ENCODE measurements around the gene IL17C. TPM values are rescaled to one million over a fixed set of nuclear protein-coding genes. Genes with fewer than 3 reads are reported as not detected.

Gene IL17C
- total and polyA plus RNA-seq, 2 of the 8 experiments (the other 6 are each of a cell fraction or from before 2014, with no cell fraction given) = 1.1 to 1.9 TPM

GRCh38 chr16:88653101-88653500 lies 14.7 kb downstream of the IL17C start:
- H3K14ac ChIP-seq (ENCODE audit: insufficient read length) = no peak overlapping the region
- H3K18ac ChIP-seq (ENCODE audit: extremely low read depth, low read length) = no peak overlapping the region
- 85% methylated on average over 13 of the region's 13 CpGs; no CpG with 5 or more reads in 1 of the 2 experiments for WGBS, 2 experiments (ENCODE audit: extremely low coverage in 1 of 2, insufficient coverage in 1 of 2, insufficient read length in 1 of 2, insufficient replicate concordance in 2 of 2, low coverage in 1 of 2, low lambda C conversion rate in 2 of 2, missing lambda C conversion rate in 1 of 2)
- TF ChIP-seq NRF1 (IDR thresholded peaks at IDR 0.05; ENCODE audit: low read depth, low read length) (no peak), EP300 (IDR thresholded peaks at IDR 0.05; ENCODE audit: borderline replicate concordance in 1 of 2, low read depth in 2 of 2, low read length in 2 of 2) (no peak), KDM1A (IDR thresholded peaks at IDR 0.05; ENCODE audit: borderline replicate concordance, low read length) (no peak), CHD2 (IDR thresholded peaks at IDR 0.05; ENCODE audit: low read length) (no peak), SIX5 (IDR thresholded peaks at IDR 0.05; ENCODE audit: low read depth, low read length) (no peak), NANOG (IDR thresholded peaks at IDR 0.05; ENCODE audit: insufficient read depth, low read depth, low read length, poor library complexity, severe bottlenecking) (no peak), SP1 (IDR thresholded peaks at IDR 0.05; ENCODE audit: low read depth, low read length) (no peak), POLR2A (IDR thresholded peaks at IDR 0.05; ENCODE audit: control extremely low read depth in 1 of 2, low read depth in 2 of 2, low read length in 2 of 2) (no peak), RXRA (IDR thresholded peaks at IDR 0.05; ENCODE audit: insufficient read depth, low read depth, low read length) (no peak)
- TF ChIP-seq, protein P1, sequence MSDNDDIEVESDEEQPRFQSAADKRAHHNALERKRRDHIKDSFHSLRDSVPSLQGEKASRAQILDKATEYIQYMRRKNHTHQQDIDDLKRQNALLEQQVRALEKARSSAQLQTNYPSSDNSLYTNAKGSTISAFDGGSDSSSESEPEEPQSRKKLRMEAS (IDR thresholded peaks at IDR 0.05) = no peak

More at GRCh38 chr16:88653101-88653500, 14.7 kb downstream of the IL17C start:
- Histone ChIP-seq H3K4me2 (ENCODE audit: insufficient read depth in 1 of 2, low read depth in 2 of 2, low read length in 2 of 2) (no peak overlapping the region), H2AK5ac (ENCODE audit: low read depth, low read length) (no peak overlapping the region), H3K4me1 (replicated peaks in 1 of 4; ENCODE audit: control insufficient read depth in 3 of 4, insufficient read depth in 4 of 4, low read length in 3 of 4) (peaks cover 0 to 11% (median 7%) of the 10 kb centered on the region in 4 experiments; a peak in 5 of 7 replicates), H2BK120ac (replicated peaks; ENCODE audit: low read depth, low read length) (no peak overlapping the region), H4K91ac (replicated peaks; ENCODE audit: insufficient read length, low read length) (no peak overlapping the region), H3K79me2 (ENCODE audit: control insufficient read depth in 1 of 2, insufficient read depth in 2 of 2, low read length in 2 of 2) (no peaks in the 10 kb centered on the region; a peak in 1 of 4 replicates), H4K8ac (ENCODE audit: extremely low read depth, insufficient read depth, low read length) (no peak overlapping the region), H4K5ac (ENCODE audit: insufficient read length, low read depth, low read length) (no peak overlapping the region), H3K4me3 (ENCODE audit: extremely low read depth in 1 of 4, insufficient read depth in 2 of 4, low read depth in 3 of 4, low read length in 4 of 4) (no peak overlapping the region), H2BK20ac (ENCODE audit: low read length) (no peak overlapping the region), H2AFZ (ENCODE audit: low read length) (no peak overlapping the region), H3K9me3 (ENCODE audit: insufficient read depth in 2 of 2, low read depth in 1 of 2, low read length in 1 of 2) (no peaks in the 10 kb centered on the region), H3K56ac (replicated peaks; ENCODE audit: insufficient read length, low read depth, low read length) (no peak overlapping the region), H3K9ac (replicated peaks in 1 of 4; ENCODE audit: extremely low read depth in 1 of 4, low read depth in 3 of 4, low read length in 3 of 4) (no peak overlapping the region), H2BK15ac (ENCODE audit: low read length) (no peak overlapping the region), H2BK5ac (ENCODE audit: low read depth, low read length) (no peak overlapping the region), H3K23me2 (ENCODE audit: low read depth, low read length) (peaks cover 10% of the 10 kb centered on the region; the same call in 1 of the 2 replicates), H3K4ac (replicated peaks; ENCODE audit: insufficient read length, low read depth, low read length) (no peak overlapping the region), H4K20me1 (replicated peaks in 1 of 2; ENCODE audit: control insufficient read depth in 1 of 2, insufficient read depth in 2 of 2, low read length in 2 of 2) (peaks cover 0 to 34% of the 10 kb centered on the region in 2 experiments), H3K36me3 (ENCODE audit: control insufficient read depth in 2 of 4, insufficient read depth in 4 of 4, low read length in 3 of 4) (peaks cover 3 to 29% (median 4%) of the 10 kb centered on the region in 4 experiments; a peak in 7 of 8 replicates), H3K27me3 (replicated peaks in 1 of 4; ENCODE audit: control insufficient read depth in 3 of 4, extremely low read depth in 1 of 4, insufficient read depth in 3 of 4, low read length in 3 of 4) (no peaks in the 10 kb centered on the region), H3K79me1 (ENCODE audit: low read depth, low read length) (peaks cover 6% of the 10 kb centered on the region), H3K23ac (ENCODE audit: insufficient read length) (no peak overlapping the region), H3K27ac (ENCODE audit: low read depth, low read length) (no peak overlapping the region), H2BK12ac (ENCODE audit: low read depth, low read length) (no peak overlapping the region)
- FAIRE-seq (no peak), DNase-seq (ENCODE audit: low read depth in 1 of 2, low spot score in 2 of 2) (no peak)
- POLR2A ChIA-PET (ENCODE audit: partially characterized antibody) = interaction anchor here (1.7 to 3.7 kb wide), 2 partner anchors 10 to 11 kb away, joined by 5 to 19 read pairs; partner anchors contain the start of gene MVD
- CTCF ChIA-PET (ENCODE audit: partially characterized antibody) = interaction anchor here (1.2 to 1.9 kb wide), 2 partner anchors 69 to 82 kb away, joined by 3 to 4 read pairs; no protein-coding TSS in a partner anchor

Measured in H1 (cell line).